HEK293 (cell line): ENCODE data around the gene KCNJ15.

Experiments
- CTCF ChIP-seq: fragments of 450-650 bp; formaldehyde crosslinking; IDR thresholded peaks from 2 replicates; pipeline ENCODE4 v1.5.1; 2016; ENCODE audit warnings: missing biosample characterization, missing genetic modification characterization
- SETDB1 ChIP-seq: IDR thresholded peaks from one replicate; pipeline ENCODE4 v1.6.1; 2017; ENCODE audit warnings: mild to moderate bottlenecking, low read length, moderate library complexity, mixed read lengths; ENCODE audit not compliant: insufficient read length
- WT1 ChIP-seq: fragments of 450-650 bp; formaldehyde crosslinking; IDR thresholded peaks from 2 replicates; pipeline ENCODE4 v1.5.1; 2016; ENCODE audit warnings: missing biosample characterization, missing genetic modification characterization
- ZBTB17 ChIP-seq: fragments of 450-650 bp; formaldehyde crosslinking; IDR thresholded peaks from 2 replicates; pipeline ENCODE4 v1.5.1; 2016; ENCODE audit warnings: missing biosample characterization, missing genetic modification characterization
- ZNF10 ChIP-seq: fragments of 450-650 bp; formaldehyde crosslinking; IDR thresholded peaks from 2 replicates; pipeline ENCODE4 v1.5.1; 2017; ENCODE audit warnings: missing biosample characterization, missing genetic modification characterization
- ZNF274 ChIP-seq, 2 experiments: fragments of 200-500 bp in 1 of 2; fragments of 450-650 bp in 1 of 2; sonication (Bioruptor generic) in 1 of 2; formaldehyde crosslinking in 1 of 2; IDR thresholded peaks; 2 replicates each; pipeline versions ENCODE4 v1.5.1 to v1.6.1; 2014 to 2016; ENCODE audit warnings: borderline replicate concordance in 1 of 2, inconsistent platforms in 1 of 2, low read length in 1 of 2, missing biosample characterization in 1 of 2, missing genetic modification characterization in 1 of 2
- ZNF354C ChIP-seq: fragments of 450-650 bp; formaldehyde crosslinking; IDR thresholded peaks from 2 replicates; pipeline ENCODE4 v1.5.1; 2016; ENCODE audit warnings: missing biosample characterization, missing genetic modification characterization, low read depth, borderline replicate concordance
- TF ChIP-seq, protein P1 (sequence below): fragments of 450-650 bp; formaldehyde crosslinking; IDR thresholded peaks from 2 replicates; pipeline ENCODE4; 2016; ENCODE audit warnings: missing biosample characterization, missing genetic modification characterization
- TF ChIP-seq, protein P2 (sequence below): sonication (generic); formaldehyde crosslinking; IDR thresholded peaks from 2 replicates; pipeline ENCODE4 v1.8.1; 2022; ENCODE audit warnings: mild to moderate bottlenecking, moderate library complexity, missing genetic modification reagents

GRCh38 chr21:38240129-38240528, 16.7 kb upstream of the KCNJ15 start:
- TF ChIP-seq ZNF10 (tag by site-specific recombination) (no peak), CTCF (tag by site-specific recombination) (no peak), WT1 (no peak), ZNF274 (IDR thresholded peaks at IDR 0.05; ENCODE audit: low read length) (no peak), ZNF274 (tag by site-specific recombination; IDR thresholded peaks at IDR 0.05; ENCODE audit: borderline replicate concordance) (no peak), SETDB1 (no peak), ZBTB17 (tag by site-specific recombination) (no peak), ZNF354C (tag by site-specific recombination) (no peak)
- TF ChIP-seq, protein P1, sequence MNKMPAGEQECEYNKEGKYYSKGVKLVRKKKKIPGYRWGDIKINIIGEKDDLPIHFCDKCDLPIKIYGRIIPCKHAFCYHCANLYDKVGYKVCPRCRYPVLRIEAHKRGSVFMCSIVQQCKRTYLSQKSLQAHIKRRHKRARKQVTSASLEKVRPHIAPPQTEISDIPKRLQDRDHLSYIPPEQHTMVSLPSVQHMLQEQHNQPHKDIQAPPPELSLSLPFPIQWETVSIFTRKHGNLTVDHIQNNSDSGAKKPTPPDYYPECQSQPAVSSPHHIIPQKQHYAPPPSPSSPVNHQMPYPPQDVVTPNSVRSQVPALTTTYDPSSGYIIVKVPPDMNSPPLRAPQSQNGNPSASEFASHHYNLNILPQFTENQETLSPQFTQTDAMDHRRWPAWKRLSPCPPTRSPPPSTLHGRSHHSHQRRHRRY (tag by site-specific recombination) = no peak
- TF ChIP-seq, protein P2, sequence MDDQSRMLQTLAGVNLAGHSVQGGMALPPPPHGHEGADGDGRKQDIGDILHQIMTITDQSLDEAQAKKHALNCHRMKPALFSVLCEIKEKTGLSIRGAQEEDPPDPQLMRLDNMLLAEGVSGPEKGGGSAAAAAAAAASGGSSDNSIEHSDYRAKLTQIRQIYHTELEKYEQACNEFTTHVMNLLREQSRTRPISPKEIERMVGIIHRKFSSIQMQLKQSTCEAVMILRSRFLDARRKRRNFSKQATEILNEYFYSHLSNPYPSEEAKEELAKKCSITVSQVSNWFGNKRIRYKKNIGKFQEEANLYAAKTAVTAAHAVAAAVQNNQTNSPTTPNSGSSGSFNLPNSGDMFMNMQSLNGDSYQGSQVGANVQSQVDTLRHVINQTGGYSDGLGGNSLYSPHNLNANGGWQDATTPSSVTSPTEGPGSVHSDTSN (CRISPR knock-in tag) = no peak
